ENCODE measurements around the gene LRRC4C.

LRRC4C gene

DNA sequence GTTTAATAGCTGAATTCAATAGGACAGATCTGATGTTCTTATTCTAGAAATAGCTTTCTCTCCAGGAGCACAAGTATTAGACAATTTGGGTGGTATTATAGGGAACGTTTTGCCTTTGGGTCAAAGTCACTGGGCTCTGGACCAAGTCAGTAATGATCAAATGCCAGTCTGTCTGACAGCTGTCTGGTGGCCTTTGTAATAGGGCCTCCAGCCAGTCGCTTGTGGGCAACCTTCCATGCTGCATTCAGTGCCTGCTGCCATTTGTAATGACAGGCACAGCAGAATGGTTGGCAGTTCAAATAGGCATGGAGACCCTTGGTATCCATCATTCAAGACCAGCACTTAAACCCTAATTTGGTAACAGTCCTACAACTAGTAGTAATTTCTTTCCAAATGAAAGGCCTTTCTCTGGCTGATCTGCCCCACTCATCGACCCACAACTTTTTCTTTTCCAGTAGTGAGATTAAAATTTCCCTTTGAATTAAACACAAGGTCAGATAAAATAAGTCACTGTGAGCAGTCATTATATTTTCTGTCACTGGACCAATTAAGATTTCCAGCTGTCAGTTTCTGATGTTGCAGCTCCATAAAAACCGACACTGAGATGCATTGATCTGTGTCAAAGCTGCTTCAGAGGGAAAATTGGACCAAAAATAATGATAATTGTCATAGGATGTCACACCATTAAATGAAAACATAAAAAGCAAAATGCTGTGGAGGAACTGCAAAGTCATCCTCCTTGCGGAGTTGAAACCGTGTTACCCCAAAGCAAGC, 1038.1 kb downstream of the LRRC4C start:
- DNase-seq = no peak

DNA sequence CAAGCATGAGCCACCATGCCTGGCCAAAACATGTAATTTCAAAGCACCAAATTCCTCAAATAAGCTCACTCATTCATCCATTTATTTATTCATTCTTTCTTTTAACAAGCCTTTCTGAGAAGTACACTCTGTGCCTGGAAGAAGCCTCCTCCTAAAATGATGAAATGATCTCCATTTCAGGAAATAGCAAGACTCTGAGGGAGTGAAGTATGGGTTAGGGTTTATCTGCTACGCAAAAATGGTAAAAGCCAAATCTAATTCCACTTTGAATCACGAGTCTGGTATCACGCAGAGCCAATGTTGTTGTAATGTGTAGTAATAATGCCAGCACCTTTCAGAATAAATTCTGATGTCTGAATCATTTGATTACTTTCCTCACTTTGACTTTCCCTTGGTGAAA, 1041.8 kb downstream of the LRRC4C start:
- DNase-seq = no peak

DNA sequence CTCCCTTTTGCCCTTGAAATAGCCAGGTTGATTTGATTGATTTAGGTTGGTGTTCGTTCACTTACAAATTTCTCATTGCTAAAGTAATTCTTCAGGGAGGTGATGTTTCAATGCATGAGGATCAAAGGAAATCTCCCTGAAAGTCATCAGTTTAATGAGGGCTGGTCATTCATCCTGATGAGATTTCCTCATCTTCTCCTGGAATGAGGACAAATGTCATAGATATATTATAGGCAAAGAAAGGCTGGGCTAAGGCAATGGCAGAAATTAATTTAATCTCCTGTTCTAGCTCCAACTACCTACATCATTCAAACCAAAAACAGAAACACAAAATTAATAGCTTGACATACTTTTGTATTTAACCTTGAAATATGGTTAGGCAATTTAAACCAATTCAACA, 1052.1 kb downstream of the LRRC4C start:
- no peak for DNase-seq

DNA sequence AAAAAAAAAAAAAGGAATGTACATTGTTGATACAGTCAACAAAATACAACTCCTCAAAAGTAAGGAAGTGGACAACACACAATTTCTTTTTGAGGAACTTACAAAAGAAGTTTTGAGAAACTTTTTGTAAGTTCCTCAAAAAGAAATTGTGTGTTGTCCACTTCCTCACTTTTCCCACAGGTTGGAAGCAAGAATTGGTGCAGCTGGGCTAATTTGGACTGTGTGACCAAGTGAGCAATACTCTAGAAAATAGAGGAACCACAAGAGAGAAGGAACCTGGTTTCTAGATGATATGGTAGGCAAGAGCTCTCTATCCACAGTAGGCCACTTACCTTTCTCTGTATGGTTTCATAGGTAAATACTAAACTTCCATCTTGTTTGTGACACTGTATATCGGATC, 1053.8 kb downstream of the LRRC4C start:
- DNase-seq = no peak

DNA sequence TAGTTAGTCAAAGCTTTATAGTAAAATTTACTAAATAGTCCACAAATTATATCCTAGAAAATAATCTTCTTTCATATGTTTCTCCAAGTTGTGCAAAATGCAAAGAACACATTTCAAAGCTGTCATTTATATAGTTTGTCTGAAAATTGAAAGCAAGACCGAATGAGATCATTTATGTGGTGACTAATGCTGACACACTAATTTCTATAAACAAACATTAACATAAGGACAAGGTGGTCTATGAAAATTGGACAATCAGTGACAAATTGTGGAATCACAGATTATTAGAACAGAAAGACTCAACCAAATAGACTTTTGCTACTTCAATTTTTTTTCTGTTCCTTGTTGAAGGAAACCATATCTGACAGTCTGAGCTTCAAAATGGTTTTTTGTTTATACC, 1056.1 kb downstream of the LRRC4C start:
- DNase-seq = no peak

DNA sequence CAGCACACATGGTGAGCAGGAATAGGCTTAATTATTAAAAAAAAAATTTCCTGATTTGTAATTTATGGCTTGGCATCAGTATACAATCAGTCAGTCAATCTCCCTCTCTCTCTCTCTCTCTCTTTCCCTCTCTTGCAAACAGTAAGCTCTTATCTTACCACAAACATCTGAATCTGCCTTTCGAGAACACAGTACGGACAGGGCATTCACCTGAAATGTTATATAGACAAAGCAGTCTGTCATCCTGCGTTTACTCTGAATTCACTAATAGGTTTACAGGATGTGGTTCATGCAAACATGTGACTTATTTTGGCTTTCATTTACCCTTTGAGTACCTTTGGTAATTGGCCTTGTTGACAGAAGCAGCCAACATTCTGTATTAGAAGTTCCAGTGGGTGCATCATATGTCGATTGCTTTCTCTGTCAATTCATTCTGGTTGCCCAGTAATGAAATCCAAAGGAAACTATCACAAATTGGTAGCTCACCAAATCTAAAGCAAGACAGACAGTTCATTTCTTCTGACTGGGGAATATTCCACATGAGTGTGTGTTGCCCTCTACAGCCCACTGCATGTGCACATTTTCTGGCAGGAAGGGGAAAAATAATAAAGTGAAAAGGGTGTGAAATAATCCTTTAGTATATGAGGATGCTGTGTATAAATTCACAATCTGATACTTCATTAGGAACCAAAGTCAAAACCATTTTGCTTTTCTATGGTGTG, 1058.2 kb downstream of the LRRC4C start:
- no peak for DNase-seq

DNA sequence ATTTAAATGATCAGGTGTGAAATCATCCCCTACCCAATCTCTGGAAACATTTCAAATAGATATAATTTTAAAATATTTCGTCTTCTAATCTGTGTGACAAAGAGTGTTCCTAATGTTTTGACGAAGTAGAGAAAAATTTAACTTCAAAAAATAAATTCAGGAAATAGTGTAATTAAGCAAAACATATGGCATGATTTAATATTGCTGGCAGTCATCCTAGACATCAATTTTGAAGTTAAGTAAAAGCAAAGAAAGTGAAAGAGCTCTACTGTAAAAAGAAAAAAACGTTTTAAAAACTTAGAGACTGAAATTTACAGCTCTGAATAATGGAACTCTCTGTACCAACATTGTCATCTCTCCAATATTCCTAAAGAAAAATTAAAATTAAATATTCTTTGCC, 1062.3 kb downstream of the LRRC4C start:
- no peak for DNase-seq

DNA sequence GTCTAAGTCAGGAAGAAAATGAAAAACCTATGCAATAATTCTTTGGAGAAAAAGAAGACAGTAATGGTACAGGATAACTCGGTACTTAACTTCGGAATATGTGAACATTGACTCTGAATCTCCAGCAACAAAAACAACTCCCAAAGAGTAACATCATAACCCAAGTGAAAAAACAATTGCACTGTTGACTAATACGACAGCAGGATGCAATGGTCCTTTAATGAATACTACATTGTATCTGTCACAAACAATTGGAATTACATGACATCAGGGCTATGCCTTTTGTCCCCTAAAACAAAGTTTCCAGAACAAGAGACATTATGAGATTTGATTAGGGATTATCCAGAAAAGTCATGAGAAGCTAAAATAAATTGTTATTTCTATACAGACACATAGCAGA, 1065.9 kb downstream of the LRRC4C start:
- DNase-seq = no peak

DNA sequence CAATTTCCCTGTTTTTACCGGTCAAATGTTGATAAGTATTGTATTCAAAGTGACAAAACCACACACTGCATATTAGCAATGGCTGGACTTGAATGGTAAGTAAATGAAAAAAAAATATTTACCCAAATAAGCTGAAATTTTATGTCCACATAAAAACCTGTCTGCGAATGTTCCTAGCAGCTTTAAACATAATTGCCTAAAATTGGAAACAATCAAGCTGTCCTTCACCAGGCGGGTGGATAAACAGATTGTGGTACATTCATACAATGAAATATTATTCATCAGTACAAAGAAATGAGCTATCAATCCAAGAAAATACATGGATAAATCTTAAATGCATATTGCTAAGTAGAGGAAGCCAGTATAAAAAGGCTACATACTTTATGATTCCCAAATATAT, 1067.8 kb downstream of the LRRC4C start:
- no peak for DNase-seq

DNA sequence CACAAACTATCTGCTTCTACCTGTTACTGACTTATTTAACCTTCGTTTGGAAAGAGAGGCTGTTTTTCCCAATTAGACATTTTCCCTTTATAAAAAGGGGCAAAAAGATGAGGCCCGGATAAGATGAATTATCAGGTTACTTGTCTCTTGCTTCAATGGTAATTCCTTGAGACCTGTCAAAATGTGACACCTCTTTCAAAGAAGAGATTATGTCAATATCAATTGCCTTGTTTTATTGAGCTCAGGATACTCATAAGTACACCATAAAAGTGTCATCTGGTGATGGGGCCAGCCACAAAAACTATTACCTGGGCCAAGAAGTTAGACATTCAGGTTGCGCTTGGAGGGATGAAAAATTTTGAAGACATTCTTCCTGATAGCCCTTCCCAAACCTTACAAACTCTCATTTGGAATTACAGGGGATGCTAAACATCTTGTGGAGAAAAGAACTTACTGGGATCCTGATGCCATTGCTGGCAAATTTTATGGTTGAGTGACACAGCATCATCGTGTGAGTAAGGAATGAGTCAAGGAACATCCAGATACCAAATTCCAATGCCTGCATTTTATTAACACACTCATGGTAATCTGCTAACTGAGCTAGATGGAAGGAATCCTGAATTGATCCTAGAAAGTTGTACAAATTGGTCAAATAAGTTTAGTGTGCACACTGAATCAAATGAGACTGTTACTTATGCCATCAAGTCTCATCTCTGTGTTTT, 1071.2 kb downstream of the LRRC4C start:
- no peak for DNase-seq

DNA sequence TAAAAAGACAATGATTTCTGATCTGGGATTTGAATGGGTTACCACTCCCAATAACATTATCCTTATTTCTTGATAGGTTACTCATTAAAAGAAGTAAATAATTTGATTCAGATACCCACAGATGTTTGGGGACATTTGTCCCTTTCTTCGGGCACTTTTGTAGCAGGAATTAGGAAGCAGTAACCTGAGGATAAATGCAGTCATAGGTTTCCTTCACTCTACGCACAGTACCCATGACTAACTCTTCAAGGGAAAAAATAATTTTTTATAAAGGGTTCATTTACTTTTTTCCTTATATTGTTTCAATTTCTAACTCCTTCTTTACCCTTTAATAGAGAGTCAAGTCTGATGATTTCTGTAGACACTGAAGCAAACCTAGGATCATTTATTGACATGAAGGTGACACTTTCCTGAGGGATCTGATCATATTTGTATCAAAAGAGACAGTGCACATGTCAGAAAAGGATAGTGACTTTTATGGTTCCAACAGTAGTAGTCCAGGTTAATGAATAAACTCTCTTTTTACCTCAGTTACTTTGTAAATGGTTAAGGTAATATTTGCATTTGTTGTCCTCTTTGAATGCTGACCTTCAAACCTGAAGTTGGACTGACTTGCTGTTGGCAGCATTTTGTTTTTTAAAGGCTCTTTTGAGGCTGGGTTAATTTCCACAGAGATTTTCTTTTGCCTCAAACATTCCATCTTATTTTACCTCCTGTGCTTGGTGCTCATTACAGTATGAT, 1072.0 kb downstream of the LRRC4C start:
- DNase-seq = no peak

DNA sequence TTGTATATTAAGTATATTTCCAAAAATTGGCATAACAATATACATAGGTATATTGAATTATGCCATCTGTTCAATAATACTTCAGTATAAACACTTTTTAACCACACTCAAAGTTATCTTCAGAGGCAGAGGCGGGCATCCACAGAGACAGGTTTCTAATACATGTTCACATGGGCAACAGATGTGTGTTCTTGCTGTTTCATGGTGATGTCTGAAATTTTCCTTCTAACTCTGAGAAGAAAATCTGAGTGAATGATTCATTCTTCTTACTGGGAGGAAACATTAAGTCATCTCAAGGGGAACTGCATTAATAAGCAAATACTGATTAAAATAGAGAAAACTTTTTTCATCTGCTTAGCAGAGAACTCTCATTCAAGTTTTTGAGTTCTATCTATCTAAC, 1074.5 kb downstream of the LRRC4C start:
- no peak for DNase-seq

DNA sequence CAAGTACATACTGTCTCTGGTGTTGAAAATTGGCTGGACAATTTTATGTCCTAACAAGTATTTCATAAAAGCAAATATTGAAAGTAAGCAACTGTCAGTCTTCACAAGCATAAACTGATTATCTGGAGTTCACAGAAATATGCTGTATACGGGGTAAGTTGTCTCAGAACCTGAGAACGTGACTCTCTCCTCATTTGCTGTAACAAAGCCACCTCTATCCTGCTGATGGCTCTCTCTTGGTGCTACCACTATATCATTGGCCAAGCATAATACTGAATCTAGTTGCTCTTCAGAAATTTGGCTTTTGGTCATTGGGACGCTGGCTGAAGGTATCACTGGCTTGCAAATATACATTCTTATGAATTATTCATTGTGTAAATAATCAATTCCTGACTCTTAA, 1078.0 kb downstream of the LRRC4C start:
- DNase-seq = no peak

DNA sequence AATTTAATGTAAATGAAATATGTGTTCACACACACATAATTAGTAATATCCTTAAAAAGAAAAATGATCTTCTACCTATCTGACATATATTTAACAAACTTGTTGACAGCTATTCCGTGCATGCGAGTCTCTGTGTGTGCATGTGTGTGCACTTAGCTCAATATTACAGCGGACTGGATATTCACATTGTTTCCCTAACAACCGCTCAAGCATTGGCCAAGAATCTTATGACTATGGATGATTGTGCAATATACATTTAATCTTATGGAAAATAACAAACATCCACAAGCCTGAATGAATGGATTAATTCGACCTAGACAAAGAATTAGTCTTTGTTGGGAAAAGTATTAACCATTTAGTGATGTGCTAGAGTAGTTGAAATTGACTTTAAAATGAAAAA, 1078.6 kb downstream of the LRRC4C start:
- no peak for DNase-seq

DNA sequence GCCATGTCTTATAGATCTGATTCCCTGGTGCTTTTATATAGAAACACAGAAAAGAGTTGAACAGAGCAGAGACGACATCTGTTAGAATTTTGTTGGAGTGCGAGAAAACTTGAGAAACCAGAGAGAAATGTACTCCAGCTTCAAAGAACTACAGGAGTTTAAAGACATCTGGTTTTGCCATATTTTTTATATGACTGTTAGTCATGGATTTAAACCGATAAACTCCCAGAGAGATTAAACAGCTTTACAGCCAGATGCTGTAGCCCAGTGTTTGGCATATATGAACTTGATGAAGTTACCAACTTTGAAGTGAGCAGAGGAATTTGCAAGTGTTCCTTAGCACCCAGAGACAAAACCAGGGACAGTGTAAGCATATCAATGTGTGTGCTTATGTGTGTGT, 1083.1 kb downstream of the LRRC4C start:
- DNase-seq = no peak

DNA sequence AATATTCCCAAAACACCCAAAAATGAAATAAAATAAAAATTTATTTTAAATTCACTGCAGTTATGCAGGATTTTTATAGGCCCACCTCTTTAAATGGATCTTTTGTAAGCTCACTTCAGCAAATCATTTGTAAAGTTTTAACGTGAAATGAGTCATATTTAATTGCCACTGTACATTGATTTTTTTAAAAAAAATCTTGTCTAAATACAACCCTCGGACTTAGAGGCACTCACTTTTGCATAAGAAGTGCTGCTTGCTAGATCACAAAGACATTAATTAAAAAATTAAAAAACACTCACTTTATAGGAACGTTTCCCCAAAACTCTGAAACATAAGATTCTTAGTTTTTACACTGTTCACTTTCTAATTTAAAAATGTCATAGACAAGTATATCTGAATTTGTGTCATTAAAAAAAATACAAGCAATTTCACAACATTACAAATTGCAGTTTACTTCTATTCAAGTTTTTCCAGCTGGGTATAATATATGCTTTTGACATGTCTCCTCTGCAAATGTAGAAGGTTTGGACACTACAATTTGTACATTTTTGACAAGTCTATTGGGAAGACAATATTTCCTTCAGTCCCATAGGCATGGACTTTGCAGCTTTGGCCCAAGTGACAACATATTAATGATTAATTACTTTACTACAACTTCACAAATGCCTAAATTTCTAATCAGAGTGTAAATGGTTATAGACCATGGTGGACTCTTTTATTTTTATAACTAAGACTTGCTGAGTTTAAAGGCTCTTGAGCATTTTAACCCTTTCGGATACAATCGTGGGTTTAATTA, 1088.4 kb downstream of the LRRC4C start:
- no peak for DNase-seq

DNA sequence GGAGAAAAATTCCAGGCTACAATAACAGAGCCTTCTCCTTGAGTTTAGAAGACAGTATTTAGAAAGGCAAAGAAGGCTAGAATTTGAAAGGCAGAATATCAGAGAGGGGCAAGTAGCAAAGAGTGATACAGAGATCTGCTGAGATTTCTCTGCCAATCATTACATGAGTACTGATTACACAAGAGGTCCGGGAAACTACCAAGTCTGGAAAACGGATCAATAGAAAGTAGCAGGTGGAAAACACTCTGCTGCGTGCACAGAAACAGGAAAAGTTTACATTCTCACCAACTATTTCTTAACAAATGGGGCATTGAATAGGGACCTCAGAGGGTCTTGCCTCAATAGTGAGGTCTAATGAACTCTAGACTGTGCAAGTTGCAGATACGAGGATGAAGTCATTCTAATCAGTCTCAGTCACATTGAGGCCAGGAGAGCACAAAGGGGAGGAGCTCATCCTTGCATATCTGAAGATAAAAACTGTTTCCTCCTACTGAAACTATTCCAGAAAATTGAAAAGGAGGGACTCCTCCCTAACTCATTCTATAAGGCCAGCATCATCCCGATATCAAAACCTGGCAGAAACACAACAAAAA, 1099.2 kb downstream of the LRRC4C start:
- no peak for DNase-seq

DNA sequence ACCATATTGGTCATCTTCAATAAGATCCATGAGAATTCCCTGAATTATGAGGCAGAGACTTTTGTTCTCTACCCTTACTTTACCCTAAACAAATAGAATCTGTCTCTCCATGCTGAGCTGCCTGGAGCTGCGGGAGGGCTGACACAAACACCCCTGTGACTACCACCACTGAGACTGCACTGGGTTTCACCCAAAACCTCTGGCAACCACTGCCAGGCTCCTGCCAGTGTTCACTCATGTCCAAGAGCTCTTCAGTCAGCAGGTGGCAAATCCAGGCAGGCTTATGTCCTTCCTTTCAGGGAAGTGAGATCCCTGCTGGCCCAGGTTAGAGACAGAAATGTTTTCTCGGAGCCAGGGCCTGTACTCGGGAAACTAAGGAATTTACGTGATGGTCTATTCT, 1105.3 kb downstream of the LRRC4C start:
- DNase-seq = no peak

DNA sequence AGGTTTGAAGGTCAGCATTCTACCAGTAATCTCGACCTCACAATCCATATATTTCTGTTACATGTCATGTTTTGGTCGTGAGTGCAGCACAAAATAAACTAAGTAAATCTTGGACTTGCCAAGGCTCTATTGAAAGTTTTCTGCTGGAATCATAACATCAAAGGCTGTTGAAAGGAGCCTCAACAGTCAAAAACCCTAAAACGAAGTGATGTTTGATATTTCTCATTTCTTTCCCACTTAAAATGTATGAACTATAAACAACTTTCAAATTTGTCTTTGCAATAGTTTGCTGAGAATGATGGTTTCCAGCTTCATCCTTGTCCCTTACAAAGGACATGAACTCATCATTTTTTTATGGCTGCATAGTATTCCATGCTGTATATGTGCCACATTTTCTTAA, 1118.5 kb downstream of the LRRC4C start:
- DNase-seq = no peak

DNA sequence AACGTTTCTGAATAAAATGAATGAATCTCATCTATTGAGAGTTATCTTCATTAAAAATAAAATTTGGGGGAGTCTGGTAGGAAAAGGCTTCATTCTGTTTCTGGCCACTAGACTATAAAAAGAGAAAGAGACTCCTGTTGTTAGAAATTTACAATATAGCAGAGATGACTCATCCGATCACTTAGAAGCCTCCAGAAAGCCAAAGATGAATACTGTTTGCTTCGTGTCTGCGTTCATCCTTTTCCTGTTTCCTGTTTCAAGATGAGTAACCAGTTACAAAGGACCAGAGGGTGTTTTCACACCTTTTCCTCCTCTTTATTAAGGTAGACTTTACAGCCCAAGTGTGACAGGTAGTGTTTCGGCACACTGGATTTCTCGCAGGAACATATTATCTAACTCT, 1120.7 kb downstream of the LRRC4C start:
- no peak for DNase-seq

DNA sequence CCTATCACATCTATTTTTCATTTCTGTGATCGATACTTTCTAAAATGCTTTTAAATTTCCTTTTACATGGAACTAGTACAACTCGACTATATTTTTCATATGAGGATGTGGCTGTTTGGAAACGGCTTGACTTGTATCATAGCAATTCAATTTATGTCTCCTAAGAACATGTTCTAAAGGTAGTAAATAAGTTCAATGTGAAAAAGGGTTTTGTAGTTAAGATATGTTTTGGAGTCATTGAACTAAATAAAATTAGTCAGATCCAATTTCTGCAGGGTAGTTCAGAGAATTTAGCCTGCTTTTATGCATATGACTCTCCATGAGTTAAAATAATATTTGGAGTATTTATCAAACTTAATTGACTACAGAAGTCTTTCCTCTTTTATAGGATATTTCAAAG, 1121.4 kb downstream of the LRRC4C start:
- DNase-seq = no peak

DNA sequence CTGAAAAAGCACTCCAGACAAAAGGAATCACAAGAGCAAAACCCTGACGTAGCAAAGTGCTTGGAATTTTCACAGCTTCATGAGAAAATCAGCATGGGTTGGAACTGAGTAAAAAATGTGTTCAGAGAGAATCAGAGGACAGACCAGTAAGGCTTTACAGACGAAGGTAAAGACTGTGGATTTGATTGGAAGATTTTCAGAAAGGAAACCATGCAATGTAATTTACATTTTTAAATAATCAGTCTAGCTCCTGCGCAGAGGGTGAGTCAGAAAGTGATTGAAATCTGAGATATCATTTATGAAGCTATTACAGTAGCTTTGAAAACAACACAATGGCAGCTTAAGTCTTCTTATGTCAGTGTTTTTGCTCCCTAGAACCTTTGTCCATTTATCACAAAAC, 1122.3 kb downstream of the LRRC4C start:
- no peak for DNase-seq
